C4-2B (cell line): Measurements from ENCODE around the gene GREM1.

ENCODE experiments used
- CTCF ChIP-seq: fragments of 450-650 bp; conservative IDR thresholded peaks from 2 replicates; pipeline ENCODE4 v1.5.1; 2017; ENCODE audit warnings: mild to moderate bottlenecking
- ZFX ChIP-seq: fragments of 450-650 bp; IDR thresholded peaks from 2 replicates; pipeline ENCODE4 v1.6.1; 2017

GRCh38 chr15:32691689-32692038 lies 26.1 kb upstream of the GREM1 start:
- no peak for TF ChIP-seq CTCF
- no peak for TF ChIP-seq ZFX
